Inflammatory macrophage treated with lipopolysaccharide for 4 hours (primary cell): Measurements from ENCODE around the gene DYRK1A.

Experiments
- DNase-seq: peaks from one replicate; pipeline ENCODE4 v3.0.0-alpha.2; 2020

Gene DYRK1A

DNA sequence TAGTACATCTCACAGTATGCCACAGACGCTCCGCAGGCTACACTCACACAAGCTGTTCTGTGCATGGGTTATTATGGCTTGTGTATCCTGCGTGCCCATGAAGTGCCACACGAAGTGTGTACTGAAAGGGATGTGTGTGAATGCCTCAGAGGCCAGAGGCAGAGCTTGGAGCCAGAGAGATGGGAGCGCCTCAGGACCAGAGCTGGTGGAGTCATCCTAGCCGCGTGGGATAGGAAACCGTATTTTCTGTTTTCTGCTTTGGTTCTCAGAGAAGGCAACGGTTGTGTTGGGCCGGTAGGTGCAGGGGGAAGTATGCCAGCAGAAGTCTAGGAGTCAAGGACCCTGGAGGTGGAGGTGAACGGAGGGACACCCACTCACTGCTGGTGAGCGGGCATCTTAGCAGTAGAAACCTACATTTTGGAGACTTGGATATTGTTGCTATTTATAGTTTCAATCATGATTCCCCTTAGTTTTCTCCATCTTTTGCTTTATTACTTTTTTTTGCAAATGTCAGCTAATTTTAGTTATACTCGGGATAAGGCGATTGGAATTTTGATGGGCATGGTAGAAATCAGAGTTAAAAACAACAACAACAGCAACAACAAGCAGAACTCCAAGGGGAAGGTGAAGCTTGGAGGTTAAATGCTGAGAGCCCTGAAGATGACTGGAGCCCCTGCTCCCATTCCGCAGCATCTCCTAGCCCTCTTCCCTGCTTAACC is 188.2 kb downstream of the DYRK1A start:
- no peak for DNase-seq

DNA sequence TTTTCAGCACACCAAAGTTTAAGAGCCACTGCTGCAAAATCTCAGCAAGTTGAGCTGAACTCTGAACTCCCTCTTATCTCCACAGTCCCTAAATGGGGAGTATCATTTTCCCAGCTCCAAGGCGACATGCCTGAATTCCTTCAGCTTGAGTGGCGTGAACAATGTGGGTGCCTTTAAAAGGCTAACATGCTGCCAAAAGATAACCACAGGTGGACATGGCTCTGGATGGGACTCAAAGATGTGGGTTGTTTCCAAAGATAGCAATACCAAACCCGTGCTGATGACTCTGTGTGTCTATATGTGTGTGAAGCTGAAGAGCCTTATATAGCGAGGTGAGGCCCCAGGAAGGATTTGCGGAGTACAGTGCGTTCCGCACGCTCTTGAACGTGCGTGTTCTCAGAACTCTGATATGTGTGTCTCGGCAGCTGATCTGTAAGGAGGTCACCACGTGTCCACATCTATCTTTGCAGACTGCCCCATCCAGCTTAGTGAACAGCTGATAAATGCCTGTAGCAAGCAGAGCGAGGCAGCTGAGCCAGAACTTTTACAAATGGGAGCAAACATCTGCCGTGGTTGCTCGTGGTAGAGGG is 189.2 kb downstream of the DYRK1A start:
- no peak for DNase-seq

DNA sequence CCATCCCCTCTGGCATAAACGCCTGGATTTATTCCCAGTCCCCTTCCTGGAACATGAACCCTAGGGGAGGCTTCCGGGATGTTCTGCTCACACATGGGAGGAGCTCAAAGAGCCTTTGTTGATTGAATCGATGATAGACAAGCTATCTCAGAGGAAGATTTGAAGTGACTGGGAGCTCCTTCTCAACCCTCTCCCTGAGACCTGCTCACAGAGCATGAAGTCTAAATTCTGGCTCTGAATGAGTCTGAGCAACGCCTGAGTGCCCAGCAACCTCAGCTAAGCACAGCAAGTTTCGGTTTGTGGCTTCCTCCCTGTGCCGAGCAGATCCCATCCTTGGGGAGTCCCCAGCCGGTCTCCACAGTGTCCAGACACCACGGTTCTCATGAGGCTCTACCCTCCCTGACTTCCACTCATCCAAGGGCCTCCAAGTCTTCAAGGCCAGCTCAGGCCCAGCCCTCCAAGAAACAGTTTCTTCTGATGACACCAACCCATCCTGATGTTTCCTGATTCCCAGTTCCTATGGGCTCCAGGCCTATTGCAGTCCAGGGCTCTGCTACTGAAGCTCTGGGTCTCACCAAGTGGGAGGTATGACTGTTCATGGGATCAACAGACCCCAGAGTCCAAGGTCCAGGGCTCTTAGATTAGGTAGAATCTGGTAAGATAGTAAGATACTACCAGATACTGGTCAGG is 190.8 kb downstream of the DYRK1A start:
- DNase-seq: no peak

DNA sequence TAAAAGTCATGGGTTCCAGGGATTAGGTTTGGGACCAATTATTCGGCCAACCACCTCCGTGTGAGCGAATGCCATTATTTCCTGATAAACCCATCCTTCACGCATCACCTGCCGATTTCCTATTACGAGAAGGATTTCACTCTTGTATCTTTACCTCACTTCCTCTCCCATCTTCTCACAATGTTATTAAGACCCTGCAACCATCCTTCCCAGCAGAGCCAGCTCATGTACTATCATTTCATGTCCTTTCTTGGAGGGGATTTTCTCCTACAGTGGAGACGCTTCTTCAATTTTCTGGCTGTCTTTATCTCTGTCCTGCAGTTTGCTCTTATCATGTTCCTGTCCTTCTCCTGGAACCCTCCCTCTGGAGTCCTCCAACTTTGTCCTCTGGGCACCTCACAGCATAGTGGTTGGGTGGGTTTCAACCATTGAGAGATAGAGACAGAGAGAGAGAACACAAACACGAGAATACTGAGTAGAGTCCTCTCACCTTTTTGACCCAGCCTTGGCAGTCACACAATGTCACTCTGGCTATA is 192.2 kb downstream of the DYRK1A start:
- DNase-seq: no peak

DNA sequence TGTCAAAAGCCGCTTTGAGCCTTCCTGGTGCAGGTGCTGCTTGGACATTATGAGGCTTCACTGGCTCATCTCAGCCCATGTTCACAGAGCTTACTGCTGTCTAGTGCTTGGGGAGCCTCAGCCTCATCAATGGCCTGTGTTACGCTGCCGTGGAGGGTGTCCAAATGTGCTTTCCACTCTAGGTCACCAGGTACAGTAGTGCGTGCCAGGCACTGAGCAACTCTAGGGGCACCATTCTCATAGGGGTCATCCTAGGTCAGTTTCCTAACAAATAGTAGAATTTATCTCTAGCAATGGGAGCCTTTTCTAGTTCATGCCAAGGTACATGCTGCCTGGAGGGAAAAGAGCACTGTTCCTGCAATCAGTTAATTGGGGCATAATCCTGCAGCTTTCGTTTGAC is 193.8 kb downstream of the DYRK1A start:
- DNase-seq: no peak

DNA sequence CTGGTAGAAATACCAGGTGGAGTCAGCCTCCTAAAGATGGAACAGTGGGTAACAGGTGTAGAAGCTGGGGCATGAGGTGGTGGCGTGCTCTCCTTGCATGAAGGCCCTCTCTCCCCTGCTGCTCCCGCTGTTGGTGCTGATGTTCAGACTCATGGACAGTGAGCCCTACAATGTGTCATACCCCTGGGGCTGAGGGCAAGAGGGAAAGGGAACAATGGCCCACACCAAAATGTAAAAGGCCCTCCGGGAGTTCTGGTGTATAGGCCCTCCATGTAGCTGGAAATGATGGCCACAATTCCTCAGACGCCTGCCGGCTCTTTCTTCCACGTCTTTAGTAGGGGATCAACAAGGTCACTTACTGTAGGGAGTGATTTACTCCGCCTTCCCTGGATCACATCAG is 194.9 kb downstream of the DYRK1A start:
- no peak for DNase-seq

DNA sequence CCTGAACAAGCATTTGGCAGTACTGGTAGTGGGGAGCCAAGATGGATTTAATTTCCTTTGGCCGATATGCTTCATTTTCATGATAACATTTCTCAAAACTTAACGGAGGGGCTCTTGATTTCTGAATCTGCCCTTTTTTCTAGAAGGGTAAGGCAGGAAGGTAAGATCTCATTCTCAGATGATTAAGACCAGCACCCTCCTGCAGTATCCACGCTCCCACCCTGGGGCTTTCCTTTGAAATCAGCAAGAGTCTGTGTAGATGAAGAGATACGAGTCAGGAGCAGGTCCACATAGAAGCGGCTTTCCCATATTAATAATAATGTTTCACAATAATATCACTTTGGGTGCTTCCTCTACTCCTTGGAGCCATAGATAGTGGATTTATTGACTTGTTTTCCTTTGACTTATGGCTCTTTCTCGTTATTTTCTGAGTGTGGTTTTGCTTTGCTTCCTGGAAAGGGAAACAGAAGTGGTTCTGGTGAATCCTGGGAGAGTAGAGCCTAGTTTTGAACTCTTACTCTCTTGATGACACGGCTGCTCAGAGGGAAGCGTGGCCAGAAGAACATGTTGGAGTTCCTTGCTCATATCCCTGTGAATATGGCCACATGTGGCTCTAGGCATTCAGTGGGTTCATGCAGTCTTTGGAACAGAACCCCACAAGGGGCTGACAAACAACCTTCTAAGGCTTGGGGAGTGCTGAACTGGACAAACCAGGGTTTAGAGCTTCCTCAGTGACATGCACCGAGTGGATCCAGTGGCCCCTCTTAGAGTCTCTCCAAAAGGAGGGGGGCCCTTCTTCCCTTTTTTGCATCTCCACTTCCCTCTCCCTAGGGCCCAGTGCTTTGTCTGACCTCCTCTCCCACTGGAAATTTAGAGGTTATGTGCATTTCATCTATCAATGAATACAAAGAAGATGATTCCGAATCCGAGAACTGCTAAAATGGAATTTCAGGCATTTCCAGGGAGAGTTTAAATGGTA is 195.7 kb downstream of the DYRK1A start:
- DNase-seq: no peak

DNA sequence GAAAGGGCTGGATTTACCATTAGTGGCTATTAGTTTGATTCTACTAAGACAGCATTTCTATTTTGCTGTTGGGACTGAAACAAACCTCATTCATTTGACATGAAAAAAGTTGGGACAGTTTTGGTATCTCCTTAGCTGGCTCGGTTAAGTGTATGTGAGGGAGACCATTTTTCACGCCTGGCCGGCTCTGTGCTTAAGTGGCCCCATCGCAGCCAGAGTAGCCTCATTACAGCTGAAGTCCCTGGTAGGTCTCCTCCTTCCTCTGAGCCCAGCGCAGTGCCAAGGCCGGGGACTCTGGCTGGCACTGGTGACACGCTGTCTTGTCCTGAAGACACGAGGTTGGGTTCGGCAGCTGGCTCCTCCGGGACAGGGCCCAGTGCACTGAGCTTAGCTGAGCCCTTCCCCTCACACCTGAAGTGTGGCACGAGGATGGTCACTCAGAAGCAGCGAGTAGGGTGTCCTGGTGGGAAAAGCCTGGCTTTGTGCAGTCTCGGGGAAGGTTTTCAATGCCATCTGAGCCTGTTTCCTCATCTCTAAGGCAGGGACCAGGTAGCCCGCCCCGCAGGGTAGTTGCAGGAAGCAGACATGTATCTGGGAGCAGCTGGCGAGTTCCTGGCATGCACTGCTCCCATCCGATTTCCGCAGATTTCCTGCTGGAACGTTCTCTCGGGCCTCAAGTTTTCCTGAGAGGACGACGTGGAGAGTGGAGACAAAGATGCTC is 196.5 kb downstream of the DYRK1A start:
- no peak for DNase-seq

DNA sequence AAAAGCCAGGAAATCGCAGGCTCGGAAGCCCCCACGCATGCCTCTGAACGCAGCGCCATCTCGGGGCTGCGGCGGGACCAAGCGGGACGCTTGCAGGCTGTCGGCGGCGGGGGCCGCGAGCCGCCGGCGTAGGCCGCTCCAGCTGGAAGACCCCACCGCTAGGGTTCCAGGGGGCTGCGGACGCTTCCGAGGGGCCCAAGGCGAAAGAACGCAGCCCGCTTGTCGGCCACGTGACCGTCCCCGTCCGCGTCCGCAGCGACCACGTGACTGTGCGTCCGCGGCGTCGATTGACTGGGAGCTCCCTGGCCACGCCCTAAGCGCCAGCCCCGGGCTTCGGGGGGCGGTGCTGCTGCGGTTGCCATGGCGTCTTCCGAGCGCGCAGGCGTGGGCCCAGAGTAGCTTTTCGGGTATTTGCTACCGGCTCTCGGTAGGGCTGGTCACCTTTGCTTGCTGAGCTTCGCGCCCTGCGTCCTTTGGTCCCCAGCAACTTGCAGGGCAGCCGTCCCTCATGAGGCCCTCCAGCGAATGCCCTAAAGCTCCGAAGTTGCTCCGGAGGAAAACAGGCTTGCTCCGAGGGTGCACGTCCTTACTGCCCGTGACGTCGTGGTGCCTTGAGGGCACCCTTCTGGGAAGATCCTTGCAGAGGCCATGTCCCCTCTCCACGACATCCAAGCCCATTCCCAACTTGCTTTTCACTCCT is 197.2 kb downstream of the DYRK1A start:
- peak; percentile 93 for DNase-seq

DNA sequence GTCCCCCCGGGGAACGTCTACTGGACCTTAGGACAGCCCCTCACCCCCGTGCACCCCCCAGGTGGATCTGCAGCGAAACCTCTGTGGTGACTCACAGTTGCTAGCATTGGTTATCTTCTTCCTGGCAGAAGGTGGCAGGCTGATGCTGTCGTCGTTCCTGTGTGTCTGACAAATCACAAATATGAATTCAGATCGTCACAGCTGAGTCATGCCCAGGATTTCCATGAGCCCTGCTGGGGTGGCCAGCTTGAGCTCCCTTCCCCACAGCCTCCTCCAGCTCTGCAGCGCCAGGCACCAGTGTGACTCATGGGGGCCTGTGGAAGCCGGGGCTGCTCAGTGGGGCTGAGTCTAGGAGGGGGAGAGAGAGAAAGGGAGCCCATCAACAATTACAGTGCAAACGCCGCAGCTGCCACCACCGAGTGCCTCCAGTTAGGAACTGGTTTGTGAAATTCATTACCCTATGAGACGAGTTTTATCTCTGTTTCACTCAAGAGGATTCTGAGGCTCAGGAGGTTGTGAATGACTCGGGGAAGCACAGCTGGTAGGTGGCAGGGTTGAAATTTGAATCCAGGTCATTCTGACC is 197.9 kb downstream of the DYRK1A start:
- DNase-seq: peak; percentile 86

DNA sequence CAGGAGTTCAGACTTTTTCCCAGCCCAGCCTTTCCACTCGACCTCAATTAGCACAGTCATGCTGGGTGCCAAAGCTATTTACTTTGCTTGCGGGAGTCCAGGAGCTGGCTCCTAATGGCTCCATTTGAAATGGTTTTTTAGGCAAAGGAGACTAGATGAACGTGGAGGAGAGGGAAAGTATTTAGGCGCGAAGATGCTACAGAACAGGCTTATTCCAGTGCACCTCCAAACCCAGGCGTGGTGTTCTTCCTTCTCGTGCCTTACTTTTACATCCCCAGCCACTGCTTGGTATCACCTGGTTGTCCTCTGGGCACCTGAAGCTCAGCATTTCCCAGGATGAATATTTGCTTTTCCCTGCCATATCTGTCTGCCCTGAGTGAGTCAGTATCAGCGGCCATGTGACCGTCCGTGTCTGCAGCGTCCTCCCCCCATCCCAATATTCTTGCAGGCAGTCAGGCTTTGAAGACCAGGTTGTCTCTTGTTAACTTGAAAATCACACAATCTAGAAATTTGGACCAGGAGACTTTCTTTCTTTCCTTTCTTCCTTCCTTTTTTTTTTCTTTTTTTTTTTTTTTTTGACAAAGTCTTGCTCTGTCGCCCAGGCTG is 198.5 kb downstream of the DYRK1A start:
- DNase-seq: no peak

DNA sequence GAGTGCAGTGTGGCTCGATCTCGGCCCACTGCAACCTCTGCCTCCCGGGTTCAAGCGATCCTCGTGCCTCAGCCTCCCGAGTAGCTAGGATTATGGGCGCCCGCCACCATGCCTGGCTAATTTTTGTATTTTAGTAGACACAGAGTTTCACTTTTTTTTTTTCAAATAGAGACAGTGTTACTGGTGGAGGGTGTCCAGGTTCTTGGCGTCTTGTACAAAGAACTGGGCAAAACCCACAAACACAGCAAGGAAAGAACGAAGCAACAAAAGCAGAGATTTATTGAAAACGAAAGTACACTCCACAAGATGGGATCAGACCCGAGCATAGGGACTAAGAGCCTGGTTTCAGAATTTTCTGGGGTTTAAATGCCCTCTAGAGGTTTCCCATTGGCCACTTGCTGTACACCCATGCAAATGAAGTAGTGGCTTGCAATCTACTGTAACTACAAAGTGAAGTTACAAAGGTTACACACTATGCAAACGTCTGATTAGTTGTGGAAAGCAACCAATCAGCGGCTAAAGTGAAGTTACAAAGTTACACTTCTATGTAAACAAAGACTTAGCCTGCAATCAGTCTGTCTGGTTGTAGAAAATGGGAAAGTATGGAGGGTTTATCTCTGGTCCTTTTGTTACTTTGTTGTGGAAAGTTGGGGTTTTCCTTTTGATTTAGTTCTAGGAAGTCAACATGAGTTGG is 199.1 kb downstream of the DYRK1A start:
- DNase-seq: peak; percentile 42

DNA sequence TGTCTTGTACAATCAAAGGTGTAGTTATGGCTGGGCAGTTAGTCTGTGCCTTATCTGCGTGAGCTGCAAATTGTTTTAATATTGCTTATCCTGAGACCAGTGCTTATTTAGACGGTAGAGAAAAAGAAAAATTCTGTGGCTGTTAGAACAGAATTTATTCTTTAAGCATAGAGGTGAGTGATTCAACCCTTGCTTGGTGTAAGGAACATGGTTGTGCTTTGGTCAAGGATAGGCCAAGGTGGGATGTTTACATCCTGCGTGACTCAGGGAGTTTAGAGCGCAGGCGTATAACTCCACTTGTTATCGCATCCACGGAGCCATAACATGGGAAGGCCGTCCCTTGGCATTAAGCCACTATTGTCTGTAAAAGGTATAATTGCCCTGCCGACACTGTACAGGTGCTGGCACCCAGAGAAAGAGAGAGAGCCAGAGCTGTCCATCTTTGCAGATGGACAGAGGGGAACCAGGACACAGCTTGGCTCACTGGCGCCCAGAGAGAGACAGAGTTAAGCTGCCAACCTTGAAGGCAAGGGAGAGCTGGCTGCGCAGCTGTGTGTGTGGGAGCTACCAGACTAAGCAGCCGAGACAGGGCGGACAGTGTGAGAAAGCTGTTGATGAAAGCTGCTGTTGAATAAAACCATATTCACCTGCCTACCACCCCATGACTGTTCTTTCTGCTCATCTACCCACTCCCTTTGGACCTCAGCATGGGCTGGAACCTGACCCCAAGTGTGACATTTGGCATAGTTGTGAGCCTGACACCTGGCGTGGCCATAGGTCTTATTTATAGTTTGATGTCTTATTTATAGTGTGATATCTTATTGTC is 200.4 kb downstream of the DYRK1A start:
- no peak for DNase-seq

DNA sequence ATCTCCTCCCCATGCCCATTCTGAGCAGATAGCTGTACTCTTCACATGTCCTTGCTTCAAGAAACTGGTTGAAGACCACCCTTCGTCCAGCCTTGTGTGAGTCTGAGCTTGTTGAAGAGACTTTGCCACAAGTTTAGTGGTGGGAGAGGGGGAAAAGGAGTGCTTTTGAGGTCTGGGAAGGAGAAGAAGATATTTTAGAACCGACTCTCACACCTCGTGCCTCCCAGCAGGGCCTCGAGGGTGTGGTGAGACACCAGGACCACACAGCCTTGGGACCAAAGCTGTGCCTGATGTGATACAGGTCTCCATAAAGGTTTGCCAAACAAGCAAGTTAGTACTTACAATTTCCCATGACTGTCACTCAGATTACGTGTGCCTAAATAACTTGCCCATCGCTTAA is 201.8 kb downstream of the DYRK1A start:
- DNase-seq: no peak

DNA sequence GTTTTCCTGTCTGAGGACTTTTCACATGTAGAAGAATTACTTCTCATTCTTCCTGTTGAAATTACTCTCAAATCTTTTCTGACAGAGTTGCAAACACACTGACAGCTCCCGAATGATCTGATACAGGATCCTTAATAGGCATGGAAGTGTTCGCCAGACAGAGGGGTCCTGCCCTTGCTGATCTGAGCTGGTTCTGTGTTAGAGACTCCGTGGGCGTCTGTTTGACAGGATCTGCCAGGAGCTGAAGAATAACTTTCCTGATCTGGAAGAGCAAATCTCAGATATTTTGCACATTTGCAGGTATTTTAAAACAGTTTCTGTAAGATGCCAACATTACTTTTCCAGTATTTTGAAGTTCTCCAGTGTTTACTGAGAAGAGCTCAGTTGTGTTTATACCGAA is 202.3 kb downstream of the DYRK1A start:
- no peak for DNase-seq

DNA sequence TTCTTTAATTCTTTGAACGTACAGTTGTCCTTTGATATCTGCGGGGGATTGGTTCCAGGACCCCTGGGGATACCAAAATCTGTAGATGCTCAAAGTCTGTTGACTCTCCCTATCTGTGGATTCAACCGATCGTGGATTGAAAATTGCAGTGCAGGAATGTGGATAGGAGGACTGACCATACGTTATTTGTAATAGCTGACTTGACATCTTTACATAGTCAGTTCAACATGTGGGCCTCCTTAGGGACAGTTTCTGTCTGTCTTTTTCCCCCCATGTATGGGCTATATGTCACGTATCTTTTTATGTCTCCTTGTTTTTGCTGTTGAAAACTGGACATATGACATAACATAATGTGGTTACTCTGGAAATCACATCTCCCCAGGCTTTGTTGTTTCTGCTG is 204.9 kb downstream of the DYRK1A start:
- DNase-seq: no peak

DNA sequence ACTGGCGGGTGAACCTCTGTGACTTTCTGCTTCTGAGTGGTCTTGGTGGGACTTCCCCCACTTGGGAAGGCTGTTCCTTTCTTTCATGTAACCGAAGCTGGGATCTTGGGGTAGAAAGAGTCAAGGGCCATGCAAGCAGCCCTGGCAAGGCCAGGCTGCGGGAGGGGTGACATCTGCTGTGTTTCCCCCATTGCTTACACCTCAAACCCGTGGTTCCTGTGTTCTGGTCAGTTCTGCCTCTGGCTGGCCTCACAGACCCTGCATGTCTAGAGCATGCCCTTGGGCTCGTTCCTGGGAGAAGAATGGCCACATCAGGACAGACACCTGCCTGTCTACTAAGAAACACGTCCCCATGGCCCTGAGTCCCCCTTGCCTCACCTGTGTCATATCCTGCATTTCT is 207.7 kb downstream of the DYRK1A start:
- no peak for DNase-seq

DNA sequence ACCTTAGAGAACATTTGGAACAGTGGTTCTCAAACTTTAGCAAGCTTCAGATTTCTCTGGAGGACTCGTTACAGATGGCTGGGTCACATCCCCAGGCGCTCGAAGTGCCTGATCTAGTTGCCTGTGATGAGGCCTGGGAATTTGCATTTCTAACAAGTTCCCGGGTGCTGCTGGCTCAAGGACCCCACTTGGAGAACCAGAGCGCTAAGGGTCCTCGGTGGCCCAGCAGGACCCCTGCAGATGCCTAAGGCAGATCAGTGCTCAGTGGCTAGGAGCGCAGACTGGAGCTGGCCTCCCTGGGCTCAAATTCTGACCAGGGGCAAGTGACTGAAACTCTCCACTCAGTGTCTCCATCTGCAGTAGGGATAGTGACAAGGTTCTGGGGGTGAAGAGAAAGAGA is 208.2 kb downstream of the DYRK1A start:
- DNase-seq: no peak

DNA sequence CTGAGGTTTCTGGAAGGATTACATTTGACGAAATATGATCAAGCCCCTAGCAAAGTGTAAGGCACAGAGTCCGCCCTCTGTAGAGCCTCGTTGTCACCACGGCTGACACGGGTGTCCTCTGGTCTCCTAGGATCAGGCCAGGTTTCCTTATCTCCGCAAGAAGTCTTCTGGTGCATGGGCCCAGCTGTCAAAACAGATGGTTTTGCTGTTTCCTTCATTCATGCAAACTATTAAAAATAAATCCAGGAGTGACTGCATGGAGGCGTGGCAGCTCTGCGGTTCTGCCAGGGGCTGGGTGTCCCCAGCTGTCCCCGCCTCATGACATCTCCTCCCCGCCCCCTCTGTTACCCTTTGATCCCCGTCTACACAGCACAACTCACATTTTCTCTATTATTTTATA is 209.0 kb downstream of the DYRK1A start:
- no peak for DNase-seq
